Esophagus squamous epithelium (tissue), 4 donors: ENCODE results near the gene ZC3H12D.

ENCODE experiments used
- CTCF ChIP-seq, 6 experiments: fragments of 450-650 bp in 4 of 6; fragments of 200-600 bp in 2 of 6; sonication (generic) in 2 of 6; IDR thresholded peaks; one replicate each; pipeline ENCODE4 v1.5.1; 2016 to 2019; ENCODE audit warnings: antibody characterized with exemption in 6 of 6, mild to moderate bottlenecking in 4 of 6, moderate library complexity in 4 of 6
- POLR2A ChIP-seq, 4 donors: fragments of 450-650 bp; IDR thresholded peaks; one replicate each; pipeline ENCODE4 v1.6.1; 2017; ENCODE audit warnings: antibody characterized with exemption in 4 of 4, mild to moderate bottlenecking in 4 of 4, moderate library complexity in 3 of 4

DNA sequence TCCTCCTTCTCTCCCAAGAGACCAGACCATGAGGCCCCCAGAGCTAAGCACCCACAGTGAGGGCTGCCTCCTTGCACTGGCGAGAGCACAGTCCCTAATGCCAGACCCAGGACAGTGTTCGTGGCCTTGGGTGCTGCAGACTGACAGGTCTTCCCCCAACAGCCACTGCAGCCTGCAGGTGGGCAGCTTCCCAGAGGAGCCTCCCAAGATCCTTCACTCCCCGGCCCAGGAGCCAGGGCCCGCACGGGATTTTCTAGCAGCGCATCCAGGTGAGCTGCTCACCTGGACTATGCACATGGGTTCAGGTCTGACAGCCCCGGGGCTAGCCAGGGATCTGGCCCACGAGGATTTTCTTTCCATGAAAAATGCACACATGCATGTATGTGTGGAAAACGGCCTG is 43.1 kb downstream of the ZC3H12D start:
- TF ChIP-seq CTCF (IDR thresholded peaks at IDR 0.05) (no peak), POLR2A (IDR thresholded peaks at IDR 0.05) (no peak)
